ENCODE data around the gene PVALEF.
"Not testable (repeated sequence)": the region's sequence is repeated elsewhere in the genome, so short reads cannot be mapped to it uniquely, and the experiment has no call there.

The PVALEF gene

DNA sequence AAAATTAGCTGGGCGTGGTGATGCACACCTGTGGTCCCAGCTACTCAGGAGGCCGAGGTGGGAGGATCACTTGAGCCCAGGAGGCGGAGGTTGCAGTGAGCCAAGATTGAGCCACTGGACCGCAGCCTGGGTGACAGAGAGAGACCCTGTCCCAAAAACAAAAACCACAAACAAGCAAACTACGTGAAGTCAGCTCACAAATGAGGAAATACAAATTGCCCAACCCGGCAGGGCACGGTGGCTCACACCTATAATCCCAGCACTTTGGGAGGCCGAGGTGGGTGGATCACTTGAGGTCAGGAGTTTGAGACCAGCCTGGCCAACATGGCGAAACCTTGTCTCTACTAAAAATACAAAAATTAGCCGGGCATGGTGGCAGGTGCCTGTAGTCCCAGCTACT, 19.1 kb upstream of the PVALEF start:
- DNase-seq, result not testable (repeated sequence)

- DNase-seq, result no peak
Observed at GRCh38 chr17:81147701-81148100, 17.6 kb upstream of the PVALEF start.

DNA sequence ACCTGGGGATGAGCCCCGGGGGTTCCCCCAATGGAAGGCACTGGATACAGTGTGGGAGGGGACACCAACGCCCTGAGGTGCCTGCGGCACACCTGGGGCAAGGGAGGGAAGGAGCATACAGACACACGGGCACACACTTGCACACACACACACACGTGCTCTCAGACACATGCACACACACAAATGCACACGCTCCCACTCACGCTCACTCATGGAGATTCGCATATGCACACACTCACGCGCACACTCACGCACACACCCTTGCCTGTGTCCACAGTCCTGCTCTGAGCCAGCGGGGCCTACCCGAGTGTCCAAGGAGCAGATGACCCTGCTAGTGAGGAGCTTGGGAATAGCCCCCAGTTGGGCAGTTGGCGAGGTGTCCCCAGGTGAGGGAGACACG, 16.7 kb upstream of the PVALEF start:
- no peak for DNase-seq

DNA sequence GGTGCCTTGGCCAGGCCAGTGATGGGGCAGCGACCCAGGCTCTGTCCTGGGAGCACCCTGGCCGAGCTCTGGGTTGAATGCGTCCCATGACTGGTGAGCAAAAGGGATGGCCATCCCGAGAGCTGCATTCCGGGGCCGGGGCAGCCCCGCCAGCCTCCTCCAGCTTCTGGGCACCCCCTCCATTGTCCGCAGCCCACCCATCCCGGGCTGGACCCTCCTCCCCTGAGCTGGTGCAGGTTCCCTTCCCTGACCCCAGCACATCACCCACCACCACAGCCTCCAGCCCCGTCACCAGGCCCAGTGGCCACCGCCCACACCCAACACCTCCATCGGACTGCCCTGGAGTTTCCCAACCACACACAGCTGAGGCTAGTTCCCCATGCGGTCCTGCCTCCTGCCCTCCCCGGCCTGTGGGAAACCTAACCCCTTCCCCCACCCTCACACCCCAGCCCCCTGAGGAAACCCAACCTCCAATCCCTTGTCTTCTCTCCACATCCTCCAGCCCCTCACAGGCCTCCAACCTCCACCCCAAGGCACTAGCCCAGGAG, 16.2 kb upstream of the PVALEF start:
- no peak for DNase-seq

- DNase-seq, result no peak
Observed at GRCh38 chr17:81150377-81151077, 14.8 kb upstream of the PVALEF start.

GRCh38 chr17:81151278-81151677, 14.0 kb upstream of the PVALEF start:
- DNase-seq, result no peak

DNA sequence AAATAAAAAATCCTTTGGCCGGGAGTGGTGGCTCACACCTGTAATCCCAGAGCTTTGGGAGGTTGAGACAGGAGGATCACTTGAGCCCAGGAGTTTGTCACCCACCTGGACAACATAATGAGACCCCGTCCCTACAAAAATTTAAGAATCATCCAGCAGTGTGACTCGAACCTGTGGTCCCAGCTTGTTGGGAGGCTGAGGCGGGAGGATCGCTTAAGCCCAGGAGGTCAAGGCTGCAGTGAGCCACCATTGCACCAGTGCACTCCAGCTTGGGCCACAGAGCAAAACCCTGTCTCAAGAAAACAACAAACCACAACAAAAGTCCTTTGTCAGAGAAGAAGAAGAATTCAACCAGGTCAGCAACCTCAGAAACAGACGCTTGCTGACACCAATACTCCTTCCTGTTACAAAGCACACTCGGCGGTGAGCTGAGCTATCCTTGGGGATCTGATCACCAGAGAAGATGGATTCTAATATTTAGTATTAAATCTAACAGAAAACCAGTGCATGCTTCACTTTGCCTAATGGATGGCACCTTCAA, 12.9 kb upstream of the PVALEF start:
- DNase-seq, result no peak

- DNase-seq, result no peak
Observed at GRCh38 chr17:81153340-81153803, 11.9 kb upstream of the PVALEF start.

GRCh38 chr17:81154016-81154415, 11.3 kb upstream of the PVALEF start:
- not testable (repeated sequence) for DNase-seq

DNA sequence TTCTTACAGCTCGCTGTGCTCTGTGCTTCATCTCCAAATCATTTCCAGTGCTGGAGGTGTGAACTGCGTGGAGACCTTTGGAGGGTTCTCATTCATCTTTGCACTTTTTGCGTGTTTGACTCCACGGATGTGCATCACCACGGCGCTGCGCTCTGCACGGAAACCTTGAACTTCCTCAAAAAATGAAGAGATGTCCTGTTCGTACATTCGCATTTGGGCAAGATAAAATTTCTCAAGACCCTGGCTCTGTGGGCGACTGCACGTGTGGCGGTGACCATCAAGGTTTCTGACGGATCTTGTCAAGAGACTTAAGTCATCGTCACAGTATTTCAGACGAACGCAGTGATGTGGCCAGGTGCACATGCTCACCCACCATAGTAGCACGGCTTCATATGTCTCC, 10.3 kb upstream of the PVALEF start:
- DNase-seq, result no peak

- DNase-seq, result no peak
Observed at GRCh38 chr17:81156866-81157805, 8.2 kb upstream of the PVALEF start.

- DNase-seq, result no peak
Observed at GRCh38 chr17:81157848-81158687, 7.2 kb upstream of the PVALEF start.

GRCh38 chr17:81158688-81159590, 6.4 kb upstream of the PVALEF start:
- no peak for DNase-seq

DNA sequence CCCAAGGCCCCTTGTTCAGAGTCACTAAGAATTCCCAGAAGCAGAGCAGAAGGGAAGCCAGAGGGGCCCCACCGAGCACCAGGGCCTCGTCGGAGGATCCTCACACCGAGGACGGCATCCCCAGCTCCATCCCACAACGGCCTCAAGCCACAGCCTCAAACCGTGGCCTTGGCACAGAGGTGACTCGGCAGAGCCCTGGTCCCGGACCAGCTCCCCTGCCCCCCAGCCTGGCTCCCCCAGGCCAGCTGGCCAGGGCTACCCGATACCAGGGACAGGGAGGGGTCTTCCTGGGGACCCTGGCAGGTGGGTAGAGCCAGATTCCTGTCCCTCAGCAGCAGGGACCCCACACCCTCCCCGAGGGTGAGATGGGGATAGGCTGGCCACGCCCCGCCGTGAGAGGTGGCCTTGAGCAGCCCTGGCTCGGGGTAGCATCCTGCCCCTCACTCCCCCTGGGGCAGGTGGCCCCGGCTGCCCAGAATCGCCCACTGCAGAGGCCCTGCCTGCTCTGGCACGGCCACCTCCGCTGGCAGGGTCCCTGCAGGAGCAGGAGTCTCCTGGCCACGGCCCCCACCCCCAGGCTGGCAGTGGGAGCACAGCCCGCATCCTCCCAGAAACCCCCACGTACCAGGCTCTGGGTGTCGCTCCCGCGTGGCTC, 5.6 kb upstream of the PVALEF start:
- DNase-seq, result no peak

GRCh38 chr17:81160306-81160705, 5.0 kb upstream of the PVALEF start:
- no peak for DNase-seq

DNA sequence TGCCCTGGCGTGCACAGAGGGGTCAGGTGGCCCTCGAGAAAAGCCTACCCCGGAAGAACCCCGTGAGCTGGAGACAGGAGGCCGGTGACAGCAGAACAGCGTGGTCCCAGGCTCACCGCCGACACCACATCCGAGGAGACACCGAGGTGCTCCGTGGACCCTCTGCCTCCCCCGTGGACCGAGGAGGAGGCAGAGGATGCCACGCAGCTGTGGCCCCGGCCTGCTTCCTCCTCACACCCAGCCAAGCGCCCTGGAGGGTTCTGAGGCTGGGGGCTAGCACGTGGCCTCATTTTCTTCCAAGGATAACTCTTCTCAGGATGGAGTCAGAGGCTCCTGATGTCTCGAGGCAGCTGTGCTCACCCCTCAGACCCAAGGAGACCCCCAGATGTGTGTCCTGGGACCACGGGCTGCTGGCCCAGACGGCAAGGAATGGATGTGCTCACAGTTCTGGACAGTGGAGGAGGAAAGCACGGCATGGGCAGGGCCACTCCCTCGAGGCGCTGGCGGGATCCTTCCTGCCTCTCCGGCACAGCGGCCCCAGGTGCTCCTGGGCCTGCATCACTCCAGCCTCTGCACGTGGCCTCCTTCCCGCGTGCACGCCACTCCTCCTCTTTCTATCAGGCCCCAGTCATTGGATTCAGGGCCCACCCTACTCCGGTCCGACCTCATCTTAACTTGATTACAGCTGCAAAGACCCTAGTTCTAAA, 4.4 kb upstream of the PVALEF start:
- DNase-seq, result no peak

DNA sequence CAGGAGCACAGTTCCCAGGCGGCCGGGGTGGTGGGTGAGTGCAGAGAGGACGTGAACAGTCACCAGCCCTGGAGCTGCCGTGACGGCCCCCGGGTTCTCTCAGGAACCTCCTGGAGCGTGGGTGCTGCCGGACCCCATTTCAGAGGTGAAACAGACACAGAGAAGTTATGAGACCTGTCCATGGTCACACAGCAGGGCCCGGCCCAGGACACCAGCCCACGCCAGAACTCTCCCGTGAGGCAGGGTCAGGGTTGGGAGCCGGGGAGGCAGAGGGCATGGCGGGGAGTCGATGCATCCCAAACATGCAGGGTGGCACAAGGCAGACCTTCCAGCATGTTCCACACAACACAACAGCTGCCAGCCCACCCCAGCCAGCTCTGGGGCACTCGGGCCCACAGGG, 3.8 kb upstream of the PVALEF start:
- DNase-seq, result no peak

DNA sequence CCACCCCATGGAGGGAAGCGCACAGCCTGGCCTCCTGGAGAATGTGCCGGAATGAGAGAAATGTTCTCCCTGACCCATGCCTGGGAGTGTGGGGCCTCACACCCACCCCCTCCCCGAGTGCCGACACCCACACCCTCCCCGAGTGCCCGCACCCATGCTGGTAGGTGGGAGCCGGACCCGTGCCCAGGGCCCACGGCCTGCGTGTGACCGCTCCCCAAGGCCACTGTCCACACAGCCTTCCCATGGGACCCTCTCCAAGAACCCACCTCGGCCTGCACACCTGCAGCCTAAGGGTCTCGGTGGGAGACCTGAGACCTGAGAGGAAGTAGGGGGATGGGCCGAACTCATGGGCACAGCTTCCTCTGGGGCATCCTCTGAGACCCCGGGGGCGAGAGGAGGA, 3.3 kb upstream of the PVALEF start:
- no peak for DNase-seq

DNA sequence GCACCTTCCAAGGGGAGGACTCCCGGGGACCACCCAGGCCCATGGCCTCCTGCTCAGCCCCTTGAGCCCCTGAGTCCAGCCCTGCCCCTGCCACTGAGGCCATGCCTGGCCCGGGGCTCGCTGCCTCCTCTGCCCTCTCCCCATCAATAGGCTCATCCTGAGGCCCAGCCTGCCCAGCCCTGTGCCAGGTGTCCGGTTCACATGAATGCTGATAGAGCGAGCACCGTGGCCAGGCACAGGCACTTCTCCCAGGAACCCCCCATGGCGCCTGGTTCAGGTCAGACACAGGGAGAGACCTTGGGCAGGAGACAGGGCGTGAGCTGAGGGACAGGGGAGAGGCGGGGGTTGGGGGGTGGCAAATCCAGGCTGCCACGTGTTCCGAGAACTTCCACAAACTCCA, 2.8 kb upstream of the PVALEF start:
- no peak for DNase-seq

- DNase-seq, result no peak
Observed at GRCh38 chr17:81163051-81163695, 2.1 kb upstream of the PVALEF start.
